Panc1 (cell line): ENCODE data around the gene SLC9A1.

Experiments used
- POLR2AphosphoS5 ChIP-seq: IDR thresholded peaks from 2 replicates; pipeline ENCODE4 v1.6.1; 2012; ENCODE audit warnings: mild to moderate bottlenecking, low read depth, low read length, moderate library complexity
- SIN3A ChIP-seq: IDR thresholded peaks from 2 replicates; pipeline ENCODE4 v1.6.1; 2012; ENCODE audit warnings: low read depth, mild to moderate bottlenecking, low read length, moderate library complexity, borderline replicate concordance; ENCODE audit not compliant: insufficient read depth
- TCF7L2 ChIP-seq: IDR thresholded peaks from 2 replicates; pipeline ENCODE4 v1.6.1; 2011; ENCODE audit warnings: mild to moderate bottlenecking, low read depth, low read length, inconsistent platforms
- TF ChIP-seq, protein P1 (sequence below): fragments of 450-650 bp; IDR thresholded peaks from 2 replicates; pipeline ENCODE4 v1.5.1; 2017; ENCODE audit warnings: mild to moderate bottlenecking
- TF ChIP-seq, protein P2 (sequence below), 2 experiments: IDR thresholded peaks; 2 replicates each; pipeline ENCODE4 v1.6.1; 2011 to 2012; ENCODE audit warnings: low read depth in 2 of 2, control low read depth in 1 of 2, low read length in 1 of 2, mild to moderate bottlenecking in 1 of 2, moderate library complexity in 1 of 2; ENCODE audit not compliant: insufficient read depth in 1 of 2

DNA sequence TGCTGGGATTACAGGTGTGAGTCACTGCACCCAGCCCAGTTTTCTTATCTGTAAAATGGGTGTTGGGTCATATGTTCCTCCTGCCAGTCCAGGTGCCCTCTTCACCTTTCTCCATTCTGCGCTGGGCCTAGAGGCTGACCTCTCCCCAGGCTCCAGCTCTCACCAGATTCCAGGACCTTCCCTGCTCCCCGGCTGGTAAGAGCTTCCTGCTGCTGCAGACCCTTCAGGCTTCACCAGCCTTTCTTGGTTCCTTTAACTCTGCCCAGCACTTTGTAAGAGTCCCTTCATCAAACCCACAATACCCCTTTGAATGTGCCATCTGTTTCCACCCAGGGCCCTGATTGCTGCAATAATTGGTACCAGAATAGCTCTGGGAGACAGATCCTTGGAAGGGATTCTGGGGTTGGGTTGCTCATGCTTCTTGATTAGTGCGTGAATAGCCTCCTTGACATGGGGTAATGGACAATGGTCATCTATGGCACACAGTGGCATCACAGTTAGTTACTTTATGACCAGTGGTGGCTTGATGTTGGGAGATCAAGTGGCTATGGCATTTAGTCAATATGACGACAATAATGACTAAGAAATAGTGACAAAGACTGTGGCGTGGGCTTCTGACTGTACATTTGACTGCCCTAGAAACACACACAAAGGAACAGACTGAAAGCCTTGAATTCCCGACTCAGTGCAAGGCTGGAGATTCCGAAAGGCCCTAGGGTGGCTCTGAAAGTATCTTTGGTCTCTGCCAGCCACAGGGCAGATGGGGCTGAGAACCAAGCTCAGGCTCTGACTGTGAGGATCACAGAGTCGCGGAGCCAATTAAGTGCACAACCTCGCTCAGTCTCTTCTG is 67.3 kb downstream of the SLC9A1 start:
- TF ChIP-seq, protein P1, sequence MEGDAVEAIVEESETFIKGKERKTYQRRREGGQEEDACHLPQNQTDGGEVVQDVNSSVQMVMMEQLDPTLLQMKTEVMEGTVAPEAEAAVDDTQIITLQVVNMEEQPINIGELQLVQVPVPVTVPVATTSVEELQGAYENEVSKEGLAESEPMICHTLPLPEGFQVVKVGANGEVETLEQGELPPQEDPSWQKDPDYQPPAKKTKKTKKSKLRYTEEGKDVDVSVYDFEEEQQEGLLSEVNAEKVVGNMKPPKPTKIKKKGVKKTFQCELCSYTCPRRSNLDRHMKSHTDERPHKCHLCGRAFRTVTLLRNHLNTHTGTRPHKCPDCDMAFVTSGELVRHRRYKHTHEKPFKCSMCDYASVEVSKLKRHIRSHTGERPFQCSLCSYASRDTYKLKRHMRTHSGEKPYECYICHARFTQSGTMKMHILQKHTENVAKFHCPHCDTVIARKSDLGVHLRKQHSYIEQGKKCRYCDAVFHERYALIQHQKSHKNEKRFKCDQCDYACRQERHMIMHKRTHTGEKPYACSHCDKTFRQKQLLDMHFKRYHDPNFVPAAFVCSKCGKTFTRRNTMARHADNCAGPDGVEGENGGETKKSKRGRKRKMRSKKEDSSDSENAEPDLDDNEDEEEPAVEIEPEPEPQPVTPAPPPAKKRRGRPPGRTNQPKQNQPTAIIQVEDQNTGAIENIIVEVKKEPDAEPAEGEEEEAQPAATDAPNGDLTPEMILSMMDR: no peak
- TF ChIP-seq SIN3A (no peak), POLR2AphosphoS5 (no peak), TCF7L2 (no peak)
- TF ChIP-seq, protein P2, sequence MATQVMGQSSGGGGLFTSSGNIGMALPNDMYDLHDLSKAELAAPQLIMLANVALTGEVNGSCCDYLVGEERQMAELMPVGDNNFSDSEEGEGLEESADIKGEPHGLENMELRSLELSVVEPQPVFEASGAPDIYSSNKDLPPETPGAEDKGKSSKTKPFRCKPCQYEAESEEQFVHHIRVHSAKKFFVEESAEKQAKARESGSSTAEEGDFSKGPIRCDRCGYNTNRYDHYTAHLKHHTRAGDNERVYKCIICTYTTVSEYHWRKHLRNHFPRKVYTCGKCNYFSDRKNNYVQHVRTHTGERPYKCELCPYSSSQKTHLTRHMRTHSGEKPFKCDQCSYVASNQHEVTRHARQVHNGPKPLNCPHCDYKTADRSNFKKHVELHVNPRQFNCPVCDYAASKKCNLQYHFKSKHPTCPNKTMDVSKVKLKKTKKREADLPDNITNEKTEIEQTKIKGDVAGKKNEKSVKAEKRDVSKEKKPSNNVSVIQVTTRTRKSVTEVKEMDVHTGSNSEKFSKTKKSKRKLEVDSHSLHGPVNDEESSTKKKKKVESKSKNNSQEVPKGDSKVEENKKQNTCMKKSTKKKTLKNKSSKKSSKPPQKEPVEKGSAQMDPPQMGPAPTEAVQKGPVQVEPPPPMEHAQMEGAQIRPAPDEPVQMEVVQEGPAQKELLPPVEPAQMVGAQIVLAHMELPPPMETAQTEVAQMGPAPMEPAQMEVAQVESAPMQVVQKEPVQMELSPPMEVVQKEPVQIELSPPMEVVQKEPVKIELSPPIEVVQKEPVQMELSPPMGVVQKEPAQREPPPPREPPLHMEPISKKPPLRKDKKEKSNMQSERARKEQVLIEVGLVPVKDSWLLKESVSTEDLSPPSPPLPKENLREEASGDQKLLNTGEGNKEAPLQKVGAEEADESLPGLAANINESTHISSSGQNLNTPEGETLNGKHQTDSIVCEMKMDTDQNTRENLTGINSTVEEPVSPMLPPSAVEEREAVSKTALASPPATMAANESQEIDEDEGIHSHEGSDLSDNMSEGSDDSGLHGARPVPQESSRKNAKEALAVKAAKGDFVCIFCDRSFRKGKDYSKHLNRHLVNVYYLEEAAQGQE (IDR thresholded peaks at IDR 0.05; ENCODE audit: insufficient read depth in 1 of 2, low read depth in 2 of 2, low read length in 1 of 2): no peak
